HS-27A (cell line): ENCODE data around the gene SIRPB2.

Source experiments
- DNase-seq: peaks from one replicate; pipeline ENCODE4 v3.0.0-alpha.2; 2012; ENCODE audit warnings: low read depth, missing footprints

Gene SIRPB2

GRCh38 chr20:1471242-1471641, 20.0 kb downstream of the SIRPB2 start:
- no peak for DNase-seq

- DNase-seq, result peak; percentile 97
These were observed 21.2 kb downstream of the SIRPB2 start for GRCh38 chr20:1469925-1470571.

GRCh38 chr20:1469306-1469905, 21.8 kb downstream of the SIRPB2 start:
- no peak for DNase-seq

GRCh38 chr20:1468117-1468624, 23.0 kb downstream of the SIRPB2 start:
- DNase-seq, result no peak

GRCh38 chr20:1467355-1468116, 23.7 kb downstream of the SIRPB2 start:
- no peak for DNase-seq

GRCh38 chr20:1467082-1467354, 24.2 kb downstream of the SIRPB2 start:
- DNase-seq, result no peak

GRCh38 chr20:1466211-1467081, 24.8 kb downstream of the SIRPB2 start, which contains the start of gene NSFL1C:
Gene NSFL1C (minus strand): TSS chr20:1466849. CDS start chr20:1466824, 25 bp downstream.
- DNase-seq, result peak; percentile 62

GRCh38 chr20:1465470-1466210, 25.6 kb downstream of the SIRPB2 start:
- DNase-seq, result no peak

- no peak for DNase-seq
These were observed 27.1 kb downstream of the SIRPB2 start for GRCh38 chr20:1463971-1464570.

- DNase-seq, result no peak
These were observed 28.4 kb downstream of the SIRPB2 start for GRCh38 chr20:1462834-1463233.

- DNase-seq, result no peak
These were observed 29.2 kb downstream of the SIRPB2 start for GRCh38 chr20:1462001-1462400.

- DNase-seq, result no peak
These were observed 30.9 kb downstream of the SIRPB2 start for GRCh38 chr20:1460275-1460674.

GRCh38 chr20:1457992-1458391, 33.2 kb downstream of the SIRPB2 start:
- no peak for DNase-seq

- DNase-seq, result no peak
These were observed 34.9 kb downstream of the SIRPB2 start for GRCh38 chr20:1456300-1456699.

GRCh38 chr20:1450926-1451491, 40.2 kb downstream of the SIRPB2 start:
- no peak for DNase-seq

GRCh38 chr20:1449370-1449769, 41.9 kb downstream of the SIRPB2 start:
- DNase-seq, result no peak

GRCh38 chr20:1448081-1448620, 43.1 kb downstream of the SIRPB2 start:
- DNase-seq, result no peak

- no peak for DNase-seq
These were observed 44.7 kb downstream of the SIRPB2 start for GRCh38 chr20:1446536-1446935.

GRCh38 chr20:1443085-1443484, 48.1 kb downstream of the SIRPB2 start:
- DNase-seq, result no peak

GRCh38 chr20:1442304-1442703, 48.9 kb downstream of the SIRPB2 start:
- no peak for DNase-seq
